HTERT RPE-1 (cell line): ENCODE measurements around the gene ATG2B.
"Not testable (repeated sequence)": the region's sequence is repeated elsewhere in the genome, so short reads cannot be mapped to it uniquely, and the experiment has no call there.

Experiments
- in situ Hi-C: fragments of 300-500 bp; cut with MboI; formaldehyde crosslinking; loops from 4 replicates; pipeline ENCODE4 v1.14.3; 2020; ENCODE audit warnings: low sequenced_read_pairs

The ATG2B gene

DNA sequence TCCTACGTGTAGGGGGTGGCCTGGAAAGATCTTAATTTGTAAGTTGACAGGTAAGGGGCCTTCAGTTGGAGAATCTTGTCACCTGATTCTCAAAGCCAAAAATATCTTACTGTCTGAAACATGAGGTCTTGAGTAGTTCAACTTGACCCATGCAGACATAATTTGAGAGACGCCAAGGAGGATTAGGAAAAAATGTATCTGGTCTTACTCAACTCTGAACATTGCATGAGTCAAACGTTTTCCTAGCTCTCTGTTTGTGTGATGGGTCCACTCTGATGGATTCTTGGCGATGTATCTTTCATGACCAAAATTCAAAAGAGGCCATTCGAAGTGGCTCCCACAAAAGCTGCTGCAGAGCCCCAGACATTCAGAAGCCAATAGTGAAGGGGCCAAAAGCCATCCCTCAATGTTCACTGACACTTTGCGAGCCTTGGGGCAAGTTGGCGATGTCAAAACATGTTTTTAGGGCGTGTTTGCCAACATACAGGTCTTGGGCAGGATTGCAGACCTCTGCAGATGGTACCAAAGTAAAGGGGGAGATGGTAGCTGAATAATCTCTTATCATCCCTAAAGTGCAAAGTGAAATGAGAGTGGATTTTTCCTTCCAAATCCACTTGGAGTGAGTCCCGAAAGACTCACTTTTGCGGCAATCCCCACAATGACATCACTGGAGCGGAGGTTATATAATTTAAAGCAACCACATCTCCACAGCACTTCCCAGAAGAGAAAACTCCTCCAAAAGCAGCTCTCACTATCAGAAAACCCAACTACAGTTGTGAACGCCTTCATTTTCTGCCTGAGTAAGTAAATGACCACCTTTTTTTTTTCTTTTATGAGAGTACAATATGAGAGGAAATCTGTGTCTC is 107.4 kb downstream of the ATG2B start, which contains the start of gene BDKRB1:
BDKRB1 (plus strand) TSS at position 710 of the 866 bp plus-strand sequence. CDS start 7,473 bp downstream, outside the sequence.
- in situ Hi-C loops = no loop called here

DNA sequence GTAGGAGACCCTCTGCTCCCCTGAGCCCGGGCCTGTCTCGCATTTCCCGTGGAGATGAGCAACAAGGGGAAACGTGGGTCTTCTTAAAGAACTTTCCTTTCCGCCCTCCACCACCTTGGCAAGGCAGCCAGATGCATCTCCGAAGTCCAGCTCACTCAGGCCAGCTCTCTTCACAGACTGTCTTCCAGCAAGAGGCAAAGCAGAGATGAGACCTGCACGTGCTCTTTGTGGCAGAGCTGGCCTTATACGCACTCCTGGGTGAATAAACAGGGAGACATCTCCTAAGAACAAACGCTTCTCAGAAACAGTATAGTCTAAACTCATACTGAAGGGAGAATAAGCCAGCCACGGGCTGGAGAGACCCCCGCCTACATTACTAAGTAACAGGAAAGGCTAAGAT is 108.5 kb downstream of the ATG2B start:
- in situ Hi-C loops = no loop called here

DNA sequence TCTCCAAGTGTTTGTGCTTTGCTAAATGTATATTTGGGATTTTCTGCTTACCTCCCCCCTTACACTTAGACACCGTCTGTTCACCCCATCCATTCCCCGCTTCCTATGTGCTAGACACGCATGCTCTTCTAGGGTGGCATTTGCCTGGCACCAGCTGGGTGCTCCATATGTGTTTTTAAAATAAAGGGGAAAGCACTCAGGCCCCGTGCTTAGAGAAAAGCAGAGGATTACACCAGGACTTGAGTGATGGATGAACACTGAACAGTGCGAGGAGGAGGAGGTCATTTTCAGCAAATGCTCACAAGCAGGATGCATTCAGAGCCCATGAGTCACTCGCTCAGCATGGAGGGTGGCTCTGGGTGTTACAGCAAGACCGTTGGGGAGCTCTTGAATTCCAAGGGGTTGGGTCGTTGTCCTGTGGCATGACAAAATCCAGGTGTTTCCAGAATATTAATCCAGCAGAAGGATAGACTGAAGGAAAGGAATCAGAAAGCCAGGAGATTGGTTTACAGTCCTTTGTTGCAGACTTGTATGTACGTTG is 110.1 kb downstream of the ATG2B start:
- in situ Hi-C loops = no loop called here

GRCh38 chr14:96252323-96252998 is 110.7 kb downstream of the ATG2B start:
- in situ Hi-C loops = no loop called here

DNA sequence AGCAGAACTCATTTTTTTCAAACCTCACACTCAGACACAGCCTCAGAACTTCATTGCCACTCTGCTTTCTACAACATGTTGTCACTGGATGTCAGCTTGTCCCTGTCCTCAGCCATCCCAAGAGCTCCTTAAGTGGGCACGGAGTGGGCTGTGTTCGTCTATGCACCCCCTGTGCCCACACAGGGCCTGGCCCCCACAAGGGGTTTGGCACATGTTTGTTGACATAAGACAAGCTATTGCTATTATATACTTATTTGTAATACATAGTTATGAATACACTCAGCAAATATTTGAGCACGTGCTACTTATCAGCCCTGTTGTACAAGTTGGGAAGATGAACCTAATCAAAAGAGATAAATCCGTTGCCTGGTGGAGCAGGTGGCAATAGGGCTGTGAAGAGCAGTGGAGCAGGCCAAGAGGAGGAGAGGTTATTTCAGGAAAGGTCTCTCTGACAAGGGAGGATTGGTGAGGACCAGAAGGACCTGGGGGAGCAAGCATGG is 111.4 kb downstream of the ATG2B start:
- in situ Hi-C loops = no loop called here

GRCh38 chr14:96250485-96250884 is 112.7 kb downstream of the ATG2B start:
- in situ Hi-C loops = no loop called here

GRCh38 chr14:96249029-96249428 is 114.1 kb downstream of the ATG2B start:
- in situ Hi-C loops = no loop called here

DNA sequence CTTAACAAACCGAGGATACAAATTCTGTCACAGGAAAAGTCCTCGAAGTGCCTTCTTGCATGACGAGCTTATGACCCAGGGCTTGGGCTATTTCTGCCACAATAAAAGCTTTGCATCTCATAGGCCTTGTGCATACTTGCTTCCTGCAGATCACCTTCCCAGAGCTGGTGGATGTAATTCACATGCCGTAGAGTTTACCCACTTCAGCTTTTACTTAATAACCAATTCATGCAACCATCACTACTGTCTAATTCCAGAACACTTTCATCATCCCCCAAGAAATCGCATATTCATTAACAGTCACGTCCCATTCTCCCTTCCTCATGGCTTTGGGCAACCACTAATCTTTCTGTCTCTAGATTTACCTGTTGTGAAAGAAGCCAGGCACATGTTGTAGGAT is 116.1 kb downstream of the ATG2B start:
- in situ Hi-C loops = no loop called here

DNA sequence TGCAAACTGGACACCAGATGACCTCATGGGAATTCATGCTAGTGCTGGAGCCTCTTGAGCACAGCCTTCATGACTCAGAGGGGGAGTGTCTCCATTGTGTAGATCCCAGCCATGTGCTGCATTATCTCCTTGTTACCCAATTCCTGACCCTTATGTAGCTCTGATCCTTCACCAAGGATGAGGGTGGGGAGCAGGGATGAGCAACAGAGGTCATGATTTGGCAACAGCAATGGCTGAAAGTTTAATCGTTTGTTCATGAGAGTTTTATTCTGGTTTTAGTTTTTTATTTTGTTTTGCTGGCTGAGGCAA is 116.6 kb downstream of the ATG2B start:
- in situ Hi-C loops = no loop called here

- in situ Hi-C loops = no loop called here
These were observed 117.2 kb downstream of the ATG2B start for GRCh38 chr14:96245710-96246538.

- in situ Hi-C loops = not testable (repeated sequence)
These were observed 118.1 kb downstream of the ATG2B start for GRCh38 chr14:96245074-96245473.

GRCh38 chr14:96243785-96244184 is 119.4 kb downstream of the ATG2B start:
- in situ Hi-C loops = no loop called here

DNA sequence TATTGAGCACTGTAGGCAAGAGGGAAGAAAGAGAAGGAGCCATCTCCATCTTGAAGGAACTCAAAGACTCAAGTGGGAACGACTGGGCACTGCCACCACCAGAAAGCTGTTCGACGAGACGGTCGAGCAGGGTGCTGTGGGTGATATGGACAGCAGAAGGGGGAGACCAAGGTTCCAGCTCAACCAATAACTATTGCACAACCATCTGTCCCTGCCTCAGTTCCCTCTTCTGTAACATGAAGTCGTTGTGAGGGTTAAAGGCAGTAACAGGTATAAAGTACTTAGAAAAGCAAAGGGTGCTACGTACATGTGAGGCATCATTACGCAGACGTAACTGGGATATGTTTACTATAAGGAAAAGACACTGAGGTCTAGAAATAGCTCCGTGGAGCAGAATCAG is 121.0 kb downstream of the ATG2B start:
- in situ Hi-C loops = no loop called here

DNA sequence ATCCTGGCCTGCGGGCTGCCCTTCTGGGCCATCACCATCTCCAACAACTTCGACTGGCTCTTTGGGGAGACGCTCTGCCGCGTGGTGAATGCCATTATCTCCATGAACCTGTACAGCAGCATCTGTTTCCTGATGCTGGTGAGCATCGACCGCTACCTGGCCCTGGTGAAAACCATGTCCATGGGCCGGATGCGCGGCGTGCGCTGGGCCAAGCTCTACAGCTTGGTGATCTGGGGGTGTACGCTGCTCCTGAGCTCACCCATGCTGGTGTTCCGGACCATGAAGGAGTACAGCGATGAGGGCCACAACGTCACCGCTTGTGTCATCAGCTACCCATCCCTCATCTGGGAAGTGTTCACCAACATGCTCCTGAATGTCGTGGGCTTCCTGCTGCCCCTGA is 122.5 kb downstream of the ATG2B start:
- in situ Hi-C loops = no loop called here

GRCh38 chr14:96239711-96240141 is 123.4 kb downstream of the ATG2B start:
- in situ Hi-C loops = no loop called here

- in situ Hi-C loops = no loop called here
These were observed 124.4 kb downstream of the ATG2B start for GRCh38 chr14:96238676-96239265.

GRCh38 chr14:96237641-96238040 is 125.5 kb downstream of the ATG2B start:
- in situ Hi-C loops = no loop called here

- in situ Hi-C loops = no loop called here
These were observed 127.7 kb downstream of the ATG2B start for GRCh38 chr14:96235426-96235825.

DNA sequence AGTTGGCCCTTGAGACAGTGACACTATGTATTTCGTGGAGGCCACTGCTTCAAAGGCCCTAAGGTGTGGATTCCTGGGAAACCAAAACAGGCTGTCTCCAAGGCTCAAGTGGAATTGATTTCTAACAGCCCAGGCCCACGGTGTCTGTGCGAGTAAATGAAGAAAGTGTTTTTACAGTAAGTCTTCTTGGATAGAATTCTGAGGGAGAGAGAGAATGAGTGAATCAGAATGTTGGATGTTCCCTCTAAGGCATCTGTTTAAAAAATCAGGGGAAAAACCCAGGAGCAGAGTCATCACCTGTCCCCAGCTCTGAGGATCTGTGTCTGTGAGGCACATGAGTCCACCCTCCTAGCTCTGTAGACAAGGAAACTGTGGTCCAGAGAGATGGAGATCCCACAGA is 129.5 kb downstream of the ATG2B start:
- in situ Hi-C loops = no loop called here

GRCh38 chr14:96232506-96232905 is 130.6 kb downstream of the ATG2B start:
- in situ Hi-C loops = no loop called here
